Neural crest cell (in vitro differentiated cells): ENCODE data around the gene MRPL41. TPM values are rescaled to one million over a fixed set of nuclear protein-coding genes. Genes with fewer than 3 reads are reported as not detected.
A peak's percentile ranks its signal among the peaks of the same experiment; 100 is the strongest.

Experiments used
- DNase-seq: peaks from one replicate; pipeline ENCODE4 v3.0.0; 2021; ENCODE audit warnings: low read depth, mixed read lengths, low spot score
- H3K27ac Mint-ChIP-seq: one replicate; pipeline ENCODE4 v1.8.0; 2021; ENCODE audit warnings: mild to moderate bottlenecking, mixed read lengths; ENCODE audit not compliant: unreplicated experiment
- H3K27me3 Mint-ChIP-seq: 2 replicates; pipeline ENCODE4 v1.8.0; 2021; ENCODE audit warnings: low read depth, mild to moderate bottlenecking, mixed read lengths
- H3K36me3 Mint-ChIP-seq: 2 replicates; pipeline ENCODE4 v1.8.0; 2021; ENCODE audit warnings: low read depth, mild to moderate bottlenecking, mixed read lengths
- H3K4me1 Mint-ChIP-seq: 2 replicates; pipeline ENCODE4 v1.8.0; 2021; ENCODE audit warnings: mixed read lengths
- H3K4me3 Mint-ChIP-seq: one replicate; pipeline ENCODE4 v1.8.0; 2021; ENCODE audit warnings: mild to moderate bottlenecking, mixed read lengths
- H3K9me3 Mint-ChIP-seq: 2 replicates; pipeline ENCODE4 v1.8.0; 2021; ENCODE audit warnings: mixed read lengths
- CTCF ChIP-seq: fragments of 200-600 bp; sonication (generic); conservative IDR thresholded peaks from 2 replicates; pipeline ENCODE4 v1.5.0; 2021; ENCODE audit warnings: antibody characterized with exemption, mild to moderate bottlenecking
- total RNA-seq: library from RNA; stranded (reverse); gene quantifications from 2 replicates; pipeline ENCODE4 v1.2.1, GENCODE V29; 2021

The MRPL41 gene
- total RNA-seq, 1 donor from 2014 or later: 40.9 TPM

- Mint-ChIP-seq H3K36me3 (no peaks in the 10 kb centered on the region), H3K4me1 (peaks cover 12% of the 10 kb centered on the region), H3K4me3 (peak overlapping the region; percentile 67), H3K9me3 (no peaks in the 10 kb centered on the region), H3K27me3 (no peaks in the 10 kb centered on the region), H3K27ac (peak overlapping the region; percentile 35)
- DNase-seq: no peak
- no peak for TF ChIP-seq CTCF
Observed at GRCh38 chr9:137581361-137582285, 29.9 kb downstream of the MRPL41 start.

GRCh38 chr9:137582286-137582860, 30.7 kb downstream of the MRPL41 start:
- H3K4me3 Mint-ChIP-seq: peak overlapping the region; percentile 67
- no peaks in the 10 kb centered on the region for H3K27me3 Mint-ChIP-seq
- H3K4me1 Mint-ChIP-seq: peaks cover 7% of the 10 kb centered on the region
- no peak overlapping the region for H3K27ac Mint-ChIP-seq
- TF ChIP-seq CTCF: peak; percentile 51
- no peak for DNase-seq
- no peaks in the 10 kb centered on the region for H3K36me3 Mint-ChIP-seq
- no peaks in the 10 kb centered on the region for H3K9me3 Mint-ChIP-seq

- TF ChIP-seq CTCF: no peak
- peaks cover 4% of the 10 kb centered on the region for H3K36me3 Mint-ChIP-seq
- no peaks in the 10 kb centered on the region for H3K9me3 Mint-ChIP-seq
- no peak for DNase-seq
- peak overlapping the region; percentile 65 for H3K4me3 Mint-ChIP-seq
- H3K4me1 Mint-ChIP-seq: peaks cover 6% of the 10 kb centered on the region
- peak overlapping the region; percentile 57 for H3K27ac Mint-ChIP-seq
- H3K27me3 Mint-ChIP-seq: no peaks in the 10 kb centered on the region
Observed at GRCh38 chr9:137583347-137583746, 31.7 kb downstream of the MRPL41 start.

- TF ChIP-seq CTCF: no peak
- Mint-ChIP-seq H3K27ac (no peak overlapping the region), H3K9me3 (no peaks in the 10 kb centered on the region), H3K36me3 (peaks cover 4% of the 10 kb centered on the region), H3K27me3 (no peaks in the 10 kb centered on the region), H3K4me3 (peak overlapping the region; percentile 65), H3K4me1 (peaks cover 10% of the 10 kb centered on the region)
- DNase-seq: no peak
Observed at GRCh38 chr9:137583957-137584356, 32.3 kb downstream of the MRPL41 start.

GRCh38 chr9:137586854-137587253, 35.2 kb downstream of the MRPL41 start:
- no peak for DNase-seq
- peak overlapping the region; percentile 37 for H3K4me3 Mint-ChIP-seq
- H3K36me3 Mint-ChIP-seq: peaks cover 4% of the 10 kb centered on the region
- no peaks in the 10 kb centered on the region for H3K27me3 Mint-ChIP-seq
- peaks cover 19% of the 10 kb centered on the region for H3K4me1 Mint-ChIP-seq
- TF ChIP-seq CTCF: no peak
- H3K27ac Mint-ChIP-seq: no peak overlapping the region
- no peaks in the 10 kb centered on the region for H3K9me3 Mint-ChIP-seq
